Heart right ventricle (tissue), 16 donors: Measurements from ENCODE around the gene GSN. TPM values are rescaled to one million over a fixed set of nuclear protein-coding genes. Genes with fewer than 3 reads are reported as not detected.

ENCODE experiments used
- ATAC-seq, 8 donors: fragments of 200-7000 bp; cut with Tn5 transposase; one replicate each; pipeline ENCODE4 v1.9.1; 2020; ENCODE audit warnings: mild to moderate bottlenecking in 8 of 8, moderate library complexity in 8 of 8, moderate number of reproducible peaks in 1 of 8
- DNase-seq, 2 donors: peaks; one replicate each; pipeline ENCODE4 v3.0.0-alpha.2; 2020
- H3K27ac ChIP-seq, 10 donors: fragments of 200-600 bp; sonication (generic) in 2 of 10; one replicate each; pipeline versions ENCODE4 v1.5.0 to v1.8.0; 2020 to 2022; ENCODE audit warnings: mild to moderate bottlenecking in 3 of 10
- H3K27me3 ChIP-seq, 7 donors: fragments of 200-600 bp; one replicate each; pipeline ENCODE4 v1.8.0; 2021 to 2022; ENCODE audit warnings: mild to moderate bottlenecking in 2 of 7
- H3K36me3 ChIP-seq, 9 donors: fragments of 200-600 bp; sonication (generic) in 1 of 9; one replicate each; pipeline versions ENCODE4 v1.5.0 to v1.8.0; 2020 to 2022; ENCODE audit warnings: mild to moderate bottlenecking in 2 of 9
- H3K4me1 ChIP-seq, 9 donors: fragments of 200-600 bp; sonication (generic) in 1 of 9; one replicate each; pipeline versions ENCODE4 v1.5.0 to v1.8.0; 2020 to 2022; ENCODE audit warnings: mild to moderate bottlenecking in 4 of 9
- H3K4me3 ChIP-seq, 10 donors: fragments of 200-600 bp; sonication (generic) in 2 of 10; one replicate each; pipeline versions ENCODE4 v1.5.0 to v1.8.0; 2020 to 2022; ENCODE audit warnings: mild to moderate bottlenecking in 7 of 10, moderate library complexity in 2 of 10
- H3K9me3 ChIP-seq, 11 donors: fragments of 200-600 bp in 10 of 11; sonication (generic) in 2 of 11; one replicate each; pipeline versions ENCODE4 v1.5.0 to v1.8.0; 2013 to 2022; ENCODE audit warnings: mild to moderate bottlenecking in 2 of 11, control low read depth in 1 of 11, moderate library complexity in 1 of 11
- WGBS, 2 donors: extraction: QIAGEN DNeasy Blood & Tissue Kit; methylation state at CpG; one replicate each; pipeline ENCODE4 v1.1.7; 2013; ENCODE audit warnings: inconsistent platforms in 1 of 2; 5-methylcytosine and 5-hydroxymethylcytosine counted together
- intact Hi-C, 10 donors: fragments of 100-400 bp; cut with DNase I; formaldehyde crosslinking; loops; one replicate each; pipeline versions ENCODE4 v1.11.1 to v1.14.2; 2022
- polyA plus RNA-seq, 2 donors: library from polyadenylated mRNA; stranded (reverse); fragments of 200-250 nt; gene quantifications; one replicate each; pipeline ENCODE4 v1.2.3, GENCODE V29; 2013
- total RNA-seq, 10 donors: library from RNA; stranded (reverse); fragmentation: NEBNext Ultra II Directional in 3 of 10; extraction: Animal tissue kit (Norgen Biotek cat#: 25700) in 3 of 10; gene quantifications; one replicate each; pipeline versions ENCODE4 v1.2.1 to v1.2.4, GENCODE V29; 2021 to 2023
- TF ChIP-seq, protein P1 (sequence below), 9 donors: fragments of 200-600 bp; sonication (generic) in 2 of 9; IDR thresholded peaks; one replicate each; pipeline versions ENCODE4 v1.5.0 to v1.8.0; 2021 to 2022; ENCODE audit warnings: antibody characterized with exemption in 9 of 9, mild to moderate bottlenecking in 5 of 9, moderate library complexity in 1 of 9
- donor health status: Arrhythmogenic right ventricular cardiomyopathy.
- donor health status: ischemic (EF 13 %, LVEDD 7.1; RV severe dilation, severe dysfunction).
- donor health status: healthy with polysubstance abuse.
- donor health status: DM: no; HTN: yes; CAD: no.
- donor health status: DM: no; HTN: no; CAD: no.
- donor health status: ischemic (EF 25% LVEDD 6.9; RV normal size, moderate dysfunction).
- donor health status: ischemic (EF 25% LVEDD 5.7; RV mildly dilated, moderate dysfunction).
- donor health status: healthy.
- donor health status: DM: yes; HTN: yes; CAD: no.
- donor health status: Ischemic cardiomyopathy.
- donor health status: ischemic (EF 35%, LVEDD 5.7; RV mildly dilated, moderate dysfunction).
- donor health status: nonischemic (EF 11% LVEDD 7.7; RV severe dilation, severe dysfunction).
- donor health status: DM: yes; HTN: yes; CAD: no.
- donor health status: PGD.
- donor health status: ischemic (EF 29% LVEDD 5.4; RV normal size, mild dysfunction).
- donor health status: nonischemic (EF 23%, LVEDD 6.1; RV moderate dilation, normal function).

The GSN gene
- total and polyA plus RNA-seq, 12 donors = 360 to 861 (median 668) TPM

DNA sequence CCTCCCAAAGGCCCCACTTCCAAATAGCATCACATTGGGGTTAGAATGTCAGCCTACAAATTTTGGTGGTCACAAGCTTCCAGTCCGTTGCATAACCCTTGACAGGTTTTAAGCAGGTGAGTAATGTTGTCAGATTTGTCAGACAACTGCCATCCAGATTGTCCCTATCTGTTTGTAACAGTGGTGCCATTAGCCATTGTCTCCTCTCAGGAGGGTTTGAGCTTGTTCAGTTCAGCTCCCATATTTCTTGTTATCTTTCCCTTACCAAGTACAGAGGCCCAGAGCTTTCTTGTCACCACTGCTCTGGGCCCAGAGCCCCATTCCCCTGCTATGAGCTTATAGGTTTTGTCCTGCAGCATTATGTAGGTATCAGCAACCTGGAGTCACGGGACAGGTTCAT is 14.8 kb upstream of the GSN start:
- no peak for DNase-seq
- WGBS, 2 donors = 81 to 91% methylated on average over 2 of the region's 2 CpGs
- no peak overlapping the region for H3K4me3 ChIP-seq
- H3K27ac ChIP-seq = peak overlapping the region in 1 of 10 donors; percentile 24
- no peaks in the 10 kb centered on the region for H3K9me3 ChIP-seq
- no peak for ATAC-seq
- H3K27me3 ChIP-seq = no peaks in the 10 kb centered on the region
- TF ChIP-seq, protein P1, sequence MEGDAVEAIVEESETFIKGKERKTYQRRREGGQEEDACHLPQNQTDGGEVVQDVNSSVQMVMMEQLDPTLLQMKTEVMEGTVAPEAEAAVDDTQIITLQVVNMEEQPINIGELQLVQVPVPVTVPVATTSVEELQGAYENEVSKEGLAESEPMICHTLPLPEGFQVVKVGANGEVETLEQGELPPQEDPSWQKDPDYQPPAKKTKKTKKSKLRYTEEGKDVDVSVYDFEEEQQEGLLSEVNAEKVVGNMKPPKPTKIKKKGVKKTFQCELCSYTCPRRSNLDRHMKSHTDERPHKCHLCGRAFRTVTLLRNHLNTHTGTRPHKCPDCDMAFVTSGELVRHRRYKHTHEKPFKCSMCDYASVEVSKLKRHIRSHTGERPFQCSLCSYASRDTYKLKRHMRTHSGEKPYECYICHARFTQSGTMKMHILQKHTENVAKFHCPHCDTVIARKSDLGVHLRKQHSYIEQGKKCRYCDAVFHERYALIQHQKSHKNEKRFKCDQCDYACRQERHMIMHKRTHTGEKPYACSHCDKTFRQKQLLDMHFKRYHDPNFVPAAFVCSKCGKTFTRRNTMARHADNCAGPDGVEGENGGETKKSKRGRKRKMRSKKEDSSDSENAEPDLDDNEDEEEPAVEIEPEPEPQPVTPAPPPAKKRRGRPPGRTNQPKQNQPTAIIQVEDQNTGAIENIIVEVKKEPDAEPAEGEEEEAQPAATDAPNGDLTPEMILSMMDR (IDR thresholded peaks at IDR 0.05) = no peak
- H3K4me1 ChIP-seq = peaks cover 0 to 51% (median 0%) of the 10 kb centered on the region in 9 donors
- H3K36me3 ChIP-seq = no peaks in the 10 kb centered on the region
- intact Hi-C loops = no loop called here

GRCh38 chr9:121253821-121254501 is 14.0 kb upstream of the GSN start:
- intact Hi-C loops = no loop called here
- no peak overlapping the region for H3K4me3 ChIP-seq
- H3K36me3 ChIP-seq = no peaks in the 10 kb centered on the region
- ATAC-seq (peak in 1 of 8 donors; percentile 35), DNase-seq (no peak)
- WGBS, 2 donors = 59 to 60% methylated on average over 6 of the region's 6 CpGs
- H3K4me1 ChIP-seq = peaks cover 0 to 52% (median 0%) of the 10 kb centered on the region in 9 donors
- H3K27me3 ChIP-seq = no peaks in the 10 kb centered on the region
- H3K27ac ChIP-seq = peak overlapping the region in 1 of 10 donors; percentile 24
- TF ChIP-seq, protein P1 (IDR thresholded peaks at IDR 0.05) = no peak
- no peaks in the 10 kb centered on the region for H3K9me3 ChIP-seq

GRCh38 chr9:121259498-121259897 is 8.5 kb upstream of the GSN start:
- DNase-seq (no peak), ATAC-seq (no peak)
- Histone ChIP-seq H3K4me3 (no peak overlapping the region), H3K27ac (no peak overlapping the region), H3K27me3 (no peaks in the 10 kb centered on the region), H3K36me3 (no peaks in the 10 kb centered on the region), H3K9me3 (no peaks in the 10 kb centered on the region), H3K4me1 (peaks cover 0 to 33% (median 15%) of the 10 kb centered on the region in 9 donors)
- TF ChIP-seq, protein P1 (IDR thresholded peaks at IDR 0.05) = no peak
- intact Hi-C loops = no loop called here
- WGBS, 2 donors = 91 to 92% methylated on average over 4 of the region's 4 CpGs

GRCh38 chr9:121259935-121260334 is 8.0 kb upstream of the GSN start:
- WGBS, 2 donors = 94 to 97% methylated on average over 5 of the region's 5 CpGs
- TF ChIP-seq, protein P1 (IDR thresholded peaks at IDR 0.05) = no peak
- Histone ChIP-seq H3K27me3 (no peaks in the 10 kb centered on the region), H3K27ac (no peak overlapping the region), H3K4me3 (no peak overlapping the region), H3K9me3 (no peaks in the 10 kb centered on the region), H3K4me1 (peaks cover 0 to 31% (median 15%) of the 10 kb centered on the region in 9 donors), H3K36me3 (no peaks in the 10 kb centered on the region)
- ATAC-seq (no peak), DNase-seq (no peak)
- intact Hi-C loops = loop anchor here in 2 of 10 donors (5.0 kb wide), 2 partner anchors 33 to 48 kb away; no protein-coding TSS in a partner anchor
